Measurements from ENCODE around the gene SFR1.
"Not testable (repeated sequence)": the region's sequence is repeated elsewhere in the genome, so short reads cannot be mapped to it uniquely, and the experiment has no call there.

Gene SFR1

GRCh38 chr10:104109908-104110662 lies 11.9 kb upstream of the SFR1 start:
- no peak for DNase-seq

DNA sequence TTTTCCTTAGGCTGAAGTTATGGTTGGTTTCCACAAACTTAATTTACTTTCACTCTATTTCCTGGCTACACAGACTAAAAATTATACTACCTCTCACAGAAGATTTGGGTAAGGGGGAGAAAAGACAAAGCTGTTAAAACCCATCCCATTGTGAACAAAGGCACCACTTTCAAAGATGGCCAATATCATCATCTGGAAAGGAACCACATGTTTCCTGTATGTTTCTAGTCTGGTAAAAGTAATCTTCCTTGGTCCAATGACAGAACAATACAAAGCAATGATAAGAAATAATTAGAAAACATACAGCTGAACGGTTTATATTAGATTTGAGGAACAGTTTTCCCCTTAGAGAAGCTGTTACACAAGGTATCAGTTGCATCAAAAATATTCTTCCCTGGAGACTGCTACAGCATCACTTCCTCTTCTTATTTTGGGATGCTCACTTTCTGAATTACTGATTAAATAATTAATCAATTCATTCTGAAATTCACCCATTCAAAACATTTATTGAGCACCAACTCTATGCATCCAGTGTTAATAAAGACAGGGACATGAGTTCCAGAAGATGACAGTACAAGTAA lies 8.5 kb upstream of the SFR1 start:
- DNase-seq, result no peak

DNA sequence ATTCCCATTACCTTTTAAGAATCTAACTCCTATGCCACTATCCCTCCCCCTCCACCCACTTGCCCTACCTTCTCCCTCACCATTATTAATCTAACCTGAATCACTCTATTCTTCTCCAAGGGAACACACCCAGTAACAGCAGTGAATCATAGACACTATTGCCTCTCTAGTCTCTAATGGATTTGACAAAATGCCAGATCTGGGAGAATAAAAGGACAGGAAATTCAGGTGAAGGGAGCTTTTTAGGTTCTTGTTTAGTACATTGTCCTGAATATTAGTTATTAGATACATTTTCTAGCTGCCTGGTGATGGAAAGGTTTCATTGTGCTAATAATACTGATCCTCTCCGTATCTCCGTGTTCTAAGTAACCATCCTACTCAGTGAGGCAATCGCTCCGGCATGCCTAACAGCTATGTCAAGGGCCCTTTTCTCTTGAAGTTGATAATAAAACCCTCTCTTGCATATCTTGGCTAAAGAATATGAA lies 4.1 kb upstream of the SFR1 start:
- DNase-seq, result peak; percentile 32

GRCh38 chr10:104119996-104120395 lies 2.0 kb upstream of the SFR1 start:
- DNase-seq, result no peak

GRCh38 chr10:104120512-104120902 lies 1.5 kb upstream of the SFR1 start:
- no peak for DNase-seq

DNA sequence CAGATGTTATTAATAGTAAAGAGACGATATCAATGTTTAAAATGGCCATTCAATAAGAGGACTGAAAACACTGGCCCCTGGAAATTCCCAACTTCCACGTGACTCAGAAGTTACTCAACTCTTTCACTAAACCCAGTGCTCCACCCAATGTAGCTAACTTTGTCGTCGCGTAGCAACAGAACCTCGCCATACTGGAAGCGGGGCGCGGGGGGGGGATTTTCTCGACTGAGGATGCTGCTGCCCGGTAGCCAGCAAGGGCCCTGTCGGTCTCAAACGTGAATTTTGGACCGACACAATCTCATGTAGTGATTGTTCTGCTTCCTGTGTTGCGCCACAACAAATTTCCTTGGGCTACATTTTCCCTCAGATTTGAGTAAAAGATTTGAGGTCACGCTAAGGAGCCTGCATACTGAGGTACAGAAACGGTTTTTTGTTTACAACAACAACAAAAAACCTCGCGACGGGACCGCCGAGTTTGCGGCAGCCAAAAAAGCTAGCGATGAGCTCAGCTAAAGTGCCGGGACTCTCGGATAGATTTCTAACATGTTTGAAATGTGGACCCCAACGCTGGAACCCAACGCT lies 977 bp upstream of the SFR1 start:
- DNase-seq, result peak; percentile 56

- DNase-seq, result peak; percentile 79
These were observed 495 bp downstream of the SFR1 start for GRCh38 chr10:104122225-104123107.

- DNase-seq, result no peak
These were observed 1.4 kb downstream of the SFR1 start for GRCh38 chr10:104123397-104123796.

DNA sequence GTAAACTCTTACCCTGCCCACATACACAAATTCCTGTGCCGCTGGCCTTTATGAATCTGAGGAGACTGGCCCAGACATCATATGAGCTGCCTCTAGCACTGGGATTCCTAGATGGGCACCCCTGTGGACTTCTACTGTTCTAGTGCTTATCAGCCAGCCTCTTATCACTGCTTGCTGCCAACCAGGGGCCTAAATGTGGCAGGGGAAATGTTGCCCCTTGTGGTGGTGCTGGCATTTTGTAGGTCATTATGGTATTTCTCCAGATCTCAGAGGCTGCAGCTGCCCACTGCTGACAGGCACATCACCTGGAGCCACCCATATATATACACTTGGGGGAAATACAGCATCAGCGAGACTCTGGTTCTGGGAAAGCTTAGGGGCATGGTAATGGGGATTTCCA lies 5.4 kb downstream of the SFR1 start:
- DNase-seq, result peak; percentile 56

- no peak for DNase-seq
These were observed 6.2 kb downstream of the SFR1 start for GRCh38 chr10:104128214-104128613.

GRCh38 chr10:104130041-104130440 lies 8.1 kb downstream of the SFR1 start:
- DNase-seq, result no peak

DNA sequence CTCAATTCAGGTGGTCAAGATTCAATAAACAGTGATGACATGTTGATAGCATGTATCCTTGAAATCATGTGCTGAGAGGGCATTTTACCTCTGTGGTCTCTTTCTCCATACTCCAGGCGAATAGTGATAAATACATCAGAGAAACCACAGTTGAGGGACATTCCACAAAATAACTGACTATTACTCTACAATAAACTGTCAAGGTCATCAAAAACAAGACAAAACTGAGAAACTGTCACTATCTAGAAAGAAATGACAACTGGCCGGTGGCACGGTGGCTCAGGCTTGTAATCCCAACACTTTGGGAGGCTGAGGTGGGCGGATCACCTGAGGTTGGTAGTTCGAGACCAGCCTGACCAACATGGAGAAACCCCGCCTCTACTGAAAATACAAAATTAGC lies 16.2 kb downstream of the SFR1 start:
- DNase-seq, result no peak

GRCh38 chr10:104139221-104139620 lies 17.2 kb downstream of the SFR1 start:
- DNase-seq, result no peak

DNA sequence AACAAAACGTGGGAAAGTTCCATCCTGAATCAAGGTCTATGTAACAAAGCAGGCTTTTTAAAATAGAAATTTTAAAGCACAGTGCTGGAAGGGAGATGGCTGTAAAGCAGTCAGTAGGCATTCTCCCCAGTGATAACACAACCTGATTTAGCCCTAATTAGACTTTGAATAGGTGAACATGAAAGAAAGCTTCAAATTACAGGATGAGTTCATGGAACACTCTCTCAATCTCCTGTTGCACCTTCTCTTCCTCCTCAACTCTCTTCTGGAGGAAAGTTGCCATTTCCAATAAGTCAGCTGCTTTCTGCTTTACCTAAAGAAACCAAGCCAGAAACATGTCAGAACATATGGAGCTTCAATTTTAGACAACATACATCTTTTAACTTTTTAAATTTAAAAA lies 20.1 kb downstream of the SFR1 start:
- peak; percentile 12 for DNase-seq

GRCh38 chr10:104143829-104144228 lies 21.9 kb downstream of the SFR1 start:
- DNase-seq, result no peak

- no peak for DNase-seq
These were observed 23.0 kb downstream of the SFR1 start for GRCh38 chr10:104144931-104145330.

DNA sequence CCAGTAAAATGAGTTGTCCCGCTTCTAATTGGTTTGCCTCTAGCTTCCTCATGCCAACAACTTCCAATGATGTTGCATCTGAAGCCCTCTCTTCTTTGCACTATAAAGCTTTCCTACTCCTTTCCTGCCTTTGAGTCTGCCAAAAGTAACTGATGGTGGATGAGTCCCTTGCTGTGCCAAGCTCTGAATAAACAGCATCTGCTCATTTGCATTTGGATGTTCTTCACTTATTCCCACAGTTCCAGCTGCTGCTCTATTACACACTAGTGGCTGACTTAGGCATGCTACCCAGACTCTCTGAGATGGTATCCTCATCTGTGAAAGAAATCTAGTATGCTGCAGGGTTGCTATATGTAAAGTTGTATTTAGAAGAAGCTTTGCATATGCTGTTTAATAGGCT lies 24.9 kb downstream of the SFR1 start:
- DNase-seq, result no peak

DNA sequence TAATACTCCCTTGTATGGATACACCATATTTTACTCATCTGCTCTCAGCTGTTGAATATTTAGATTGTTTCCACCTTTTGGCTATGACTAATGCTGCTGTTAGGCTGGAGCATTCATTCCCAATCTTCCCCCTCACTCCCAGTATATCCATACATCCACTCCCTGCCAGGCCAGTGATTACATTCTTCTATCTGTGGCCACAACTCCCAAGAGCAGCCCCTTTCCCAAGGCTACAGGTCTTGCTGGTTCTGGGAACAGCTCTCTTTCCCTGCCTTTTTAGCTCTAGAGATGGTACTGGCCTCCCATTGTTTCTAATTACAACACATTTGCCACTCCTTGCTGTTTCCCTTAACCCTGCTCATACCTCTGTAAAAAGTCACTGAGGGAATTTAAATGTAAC lies 28.2 kb downstream of the SFR1 start:
- no peak for DNase-seq

DNA sequence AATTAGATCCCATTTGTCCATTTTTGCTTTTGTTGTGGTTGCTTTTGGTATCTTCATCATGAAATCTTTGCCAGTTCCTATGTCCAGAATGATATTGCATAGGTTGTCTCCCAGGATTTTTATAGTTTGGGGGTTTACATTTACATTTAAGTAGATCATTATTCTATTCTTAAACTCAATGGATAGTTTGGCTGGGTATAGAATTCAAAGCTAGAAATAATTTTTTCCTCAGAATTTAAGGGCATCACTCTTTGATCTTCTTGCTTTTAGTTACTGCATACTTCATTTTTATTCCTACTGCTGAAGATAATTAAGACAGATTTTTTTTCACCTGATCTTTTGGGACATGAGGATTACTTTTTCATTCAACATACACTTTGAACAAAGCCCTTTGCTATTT lies 29.8 kb downstream of the SFR1 start:
- DNase-seq, result no peak

- DNase-seq, result no peak
These were observed 33.6 kb downstream of the SFR1 start for GRCh38 chr10:104155591-104155990.

GRCh38 chr10:104170610-104171254 lies 48.8 kb downstream of the SFR1 start:
- no peak for DNase-seq

GRCh38 chr10:104174136-104174535 lies 52.2 kb downstream of the SFR1 start:
- not testable (repeated sequence) for DNase-seq
